ENCODE data around the gene COL18A1.

DNA sequence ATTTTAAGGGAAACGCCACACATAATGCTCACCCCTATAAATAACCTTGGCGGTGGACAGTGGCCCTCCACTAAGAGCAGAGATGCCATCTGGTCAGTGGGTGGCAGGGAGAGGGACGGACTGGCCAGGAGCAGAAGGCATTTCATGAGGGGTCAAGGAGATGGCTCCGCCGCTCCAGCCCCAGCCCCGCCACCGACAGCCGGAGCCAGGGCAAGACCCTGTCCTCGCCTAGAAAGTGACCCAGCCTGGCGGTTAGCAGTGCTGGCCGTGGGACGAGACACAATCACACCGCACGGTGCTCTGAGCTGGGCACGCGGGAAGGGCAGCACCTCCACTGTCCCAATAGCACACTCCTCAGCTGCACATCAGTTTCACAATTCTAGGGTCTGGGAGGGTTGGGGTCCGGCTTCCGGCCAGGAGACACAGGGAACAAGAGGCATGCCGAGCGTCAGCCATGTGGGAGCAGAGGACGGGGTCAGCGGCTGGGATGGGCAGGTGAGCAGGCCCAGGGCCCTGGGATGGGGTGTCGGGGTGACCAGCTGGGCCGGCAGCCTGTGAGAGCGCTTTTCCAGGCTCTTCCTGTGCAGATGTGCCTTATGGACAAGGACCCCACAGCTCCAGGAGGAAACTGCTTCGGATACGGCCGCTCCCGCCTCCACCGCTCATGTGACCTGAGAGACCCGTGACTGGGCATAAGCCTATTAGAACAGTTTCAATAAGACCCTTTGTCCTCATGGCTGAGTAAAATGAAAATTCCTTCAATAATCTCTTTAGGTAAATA lies 131.5 kb downstream of the COL18A1 start:
- TF ChIP-seq CTCF (IDR thresholded peaks at IDR 0.05 in 4 of 5, conservative IDR thresholded peaks at IDR 0.05 in 1 of 5) (no peak), POLR2A (IDR thresholded peaks at IDR 0.05) (no peak)
